ENCODE measurements around the gene ZNRF3. TPM values are rescaled to one million over a fixed set of nuclear protein-coding genes. Genes with fewer than 3 reads are reported as not detected.

The ZNRF3 gene
- total RNA-seq, 1 donor from 2014 or later = 6.4 TPM

DNA sequence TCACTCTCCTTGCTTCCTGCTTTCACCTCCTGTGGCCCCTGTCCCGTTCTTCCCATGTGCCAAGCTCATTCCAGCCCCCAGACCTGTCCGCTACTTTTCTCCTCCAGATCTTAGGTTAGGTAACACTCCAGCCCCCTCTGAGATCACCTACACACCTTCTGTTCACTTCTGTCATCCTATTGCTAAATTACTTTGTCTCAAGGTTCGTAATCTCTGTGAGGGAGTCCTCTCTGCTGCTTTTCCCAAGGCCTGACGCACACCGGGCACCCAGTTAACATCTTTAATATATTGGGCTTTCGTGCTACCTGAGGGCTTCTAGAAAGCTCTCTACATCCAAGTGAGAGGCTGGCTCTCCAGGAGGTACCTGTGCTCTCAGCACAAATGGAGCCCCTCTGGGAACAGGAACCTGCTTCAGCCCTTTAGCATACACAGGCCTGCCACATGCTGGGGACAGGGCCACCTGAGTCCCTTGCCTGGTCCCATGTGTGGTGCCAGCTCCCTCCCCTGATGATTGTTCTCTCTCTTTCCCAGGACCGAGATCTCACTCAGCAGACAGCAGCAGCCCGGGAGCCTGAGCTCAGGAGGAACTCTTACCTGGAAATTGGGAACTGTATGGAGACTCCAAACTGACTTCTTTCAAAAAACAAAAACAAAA lies 169.8 kb downstream of the ZNRF3 start:
- DNase-seq (ENCODE audit: extremely low read depth, low read depth, low spot score) = no peak

DNA sequence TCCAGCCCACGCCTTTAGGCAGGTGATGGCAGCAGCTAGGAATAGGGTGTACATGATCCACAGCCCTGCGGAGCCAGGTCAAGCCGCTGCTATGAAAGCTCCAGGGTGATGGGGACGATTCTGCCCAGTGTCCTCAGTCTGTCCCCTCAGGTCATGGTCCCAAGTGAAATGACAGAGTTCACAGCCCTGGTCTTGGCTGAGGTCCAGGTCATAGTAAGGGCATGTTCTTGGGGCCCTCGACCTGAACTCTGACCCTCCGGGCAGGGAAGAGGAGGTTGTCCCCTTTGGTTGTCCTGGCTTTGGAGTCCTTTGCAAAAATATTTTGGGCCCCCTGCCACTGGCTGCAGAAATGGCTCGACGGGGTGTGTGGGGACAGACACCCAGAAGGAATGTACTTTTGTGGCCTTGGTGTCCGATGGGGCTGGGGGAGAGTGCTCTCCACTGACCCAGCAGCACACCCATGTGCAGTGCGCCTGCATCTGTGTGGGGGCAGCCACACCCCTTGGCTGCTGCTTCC lies 170.9 kb downstream of the ZNRF3 start:
- no peak for DNase-seq (ENCODE audit: extremely low read depth, low read depth, low spot score)

DNA sequence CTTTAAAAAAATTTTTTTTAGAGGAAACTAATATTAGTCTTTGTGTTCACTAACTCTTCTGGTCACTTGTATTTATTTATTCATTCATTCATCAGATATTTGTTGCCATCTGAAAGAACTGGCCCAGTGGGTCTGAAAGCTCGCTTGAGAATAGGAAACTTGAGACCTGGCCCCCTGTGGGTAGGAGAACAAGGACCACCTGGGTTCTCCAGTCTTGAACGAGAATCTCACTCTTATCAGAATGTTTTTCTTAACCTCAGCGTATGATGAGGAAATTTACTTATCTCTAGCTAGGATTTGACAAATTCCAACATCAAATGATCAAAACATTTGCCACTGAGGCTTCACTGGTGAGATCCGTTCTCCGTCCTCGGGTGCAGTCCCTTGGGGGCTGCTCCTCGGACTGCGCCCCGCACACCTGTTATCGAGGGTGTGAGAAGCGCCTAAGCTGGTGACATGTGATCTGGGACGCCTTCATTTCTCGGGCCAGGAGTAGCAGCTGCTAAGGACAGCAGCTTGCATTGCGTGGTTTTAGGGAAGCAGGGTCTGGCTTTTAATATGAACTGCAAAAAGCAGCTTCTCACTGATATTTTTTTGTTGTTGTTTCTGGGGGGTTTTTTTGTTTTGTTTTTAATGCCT lies 171.9 kb downstream of the ZNRF3 start:
- no peak for DNase-seq (ENCODE audit: extremely low read depth, low read depth, low spot score)

DNA sequence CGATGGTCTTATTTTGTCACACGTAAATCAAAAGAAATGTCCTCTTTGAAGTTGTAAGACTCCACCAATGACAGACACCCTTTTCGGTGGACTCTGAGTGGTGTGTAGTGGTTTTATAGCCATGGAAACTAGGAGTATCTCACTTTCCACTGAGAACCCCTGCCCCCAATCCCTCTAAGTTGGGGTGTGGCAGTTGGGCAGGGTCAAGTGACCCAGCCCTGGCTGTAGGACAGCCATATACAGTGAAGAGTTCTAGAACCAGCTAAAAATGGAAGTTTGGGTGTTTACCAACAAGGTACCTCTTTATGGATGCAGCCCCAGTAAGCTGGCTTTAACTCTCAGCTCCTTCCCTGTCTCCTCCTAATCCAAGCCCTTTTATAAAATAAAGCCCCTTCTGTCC lies 173.1 kb downstream of the ZNRF3 start:
- DNase-seq (ENCODE audit: extremely low read depth, low read depth, low spot score) = no peak

DNA sequence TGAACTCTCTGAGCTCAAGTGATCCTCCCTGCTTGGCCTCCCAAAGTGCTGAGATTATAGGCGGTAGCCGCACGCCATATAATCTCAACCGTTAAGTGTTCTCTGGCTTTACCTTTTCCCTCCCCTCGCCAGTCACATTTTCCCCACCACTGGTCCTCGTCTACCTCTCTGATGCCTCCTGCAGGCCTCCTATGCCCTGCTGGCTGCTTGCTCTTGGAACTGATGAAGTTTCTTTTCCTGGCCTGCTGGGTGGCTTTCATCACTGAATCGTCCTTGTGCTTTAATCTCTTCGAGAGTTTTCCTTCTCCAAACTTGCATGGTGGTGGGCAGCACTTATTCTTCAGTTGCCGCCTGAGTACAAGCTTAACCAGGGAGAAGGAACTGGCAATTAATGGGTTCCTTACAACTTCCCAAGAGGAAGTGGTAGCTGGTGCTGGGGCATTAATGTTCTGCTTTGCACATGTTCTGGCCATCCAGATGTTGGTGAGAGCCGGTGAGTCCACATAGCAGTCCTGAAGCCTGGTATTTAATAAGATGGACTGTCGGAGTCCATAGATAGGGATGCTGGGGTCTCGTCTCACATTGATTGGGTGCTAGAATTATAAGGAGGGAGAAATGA lies 177.0 kb downstream of the ZNRF3 start:
- DNase-seq (ENCODE audit: extremely low read depth, low read depth, low spot score) = no peak

DNA sequence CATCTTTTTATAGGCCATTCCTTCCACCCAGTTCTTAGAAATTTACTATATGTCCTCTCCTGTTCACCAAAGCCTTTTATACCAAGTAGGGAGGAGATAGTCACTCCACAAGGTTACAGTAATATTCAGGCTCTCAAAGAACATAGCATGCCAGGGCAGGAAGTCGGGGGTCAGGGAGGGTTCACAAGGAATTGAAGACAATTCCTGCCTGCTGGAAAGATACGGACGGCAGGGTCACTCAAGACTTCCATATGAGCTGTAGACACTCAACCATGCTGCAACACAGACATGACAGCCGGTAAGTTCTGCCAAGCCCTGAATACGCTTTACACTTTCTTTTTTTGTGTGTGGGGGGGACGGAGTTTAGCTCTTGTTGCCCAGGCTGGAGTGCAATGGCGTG lies 177.6 kb downstream of the ZNRF3 start:
- no peak for DNase-seq (ENCODE audit: extremely low read depth, low read depth, low spot score)

DNA sequence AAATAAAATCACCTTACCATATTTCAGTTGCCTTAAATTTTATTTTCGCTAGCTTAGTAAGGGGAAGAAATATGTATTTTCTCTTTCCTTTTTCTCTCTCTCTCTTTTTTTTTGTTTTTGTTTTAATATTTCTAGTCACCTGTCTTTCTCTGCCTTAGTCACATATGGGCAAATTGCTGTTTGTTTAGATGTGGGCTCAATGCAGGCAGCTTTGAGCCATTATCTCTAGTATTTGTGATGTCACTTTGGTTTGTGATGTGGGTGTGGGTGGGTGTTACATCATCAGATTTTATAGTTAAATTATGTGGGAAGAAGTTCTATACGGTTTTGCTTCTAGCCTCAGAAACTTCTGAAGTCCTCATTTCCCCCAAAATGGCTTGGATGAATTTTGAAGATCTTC lies 178.4 kb downstream of the ZNRF3 start, which contains the start of gene C22orf31:
Gene C22orf31, minus strand, starts transcription at position 59 of the 400 bp plus-strand sequence. Its CDS starts 39 bp downstream, at position 20.
- DNase-seq (ENCODE audit: extremely low read depth, low read depth, low spot score) = no peak

DNA sequence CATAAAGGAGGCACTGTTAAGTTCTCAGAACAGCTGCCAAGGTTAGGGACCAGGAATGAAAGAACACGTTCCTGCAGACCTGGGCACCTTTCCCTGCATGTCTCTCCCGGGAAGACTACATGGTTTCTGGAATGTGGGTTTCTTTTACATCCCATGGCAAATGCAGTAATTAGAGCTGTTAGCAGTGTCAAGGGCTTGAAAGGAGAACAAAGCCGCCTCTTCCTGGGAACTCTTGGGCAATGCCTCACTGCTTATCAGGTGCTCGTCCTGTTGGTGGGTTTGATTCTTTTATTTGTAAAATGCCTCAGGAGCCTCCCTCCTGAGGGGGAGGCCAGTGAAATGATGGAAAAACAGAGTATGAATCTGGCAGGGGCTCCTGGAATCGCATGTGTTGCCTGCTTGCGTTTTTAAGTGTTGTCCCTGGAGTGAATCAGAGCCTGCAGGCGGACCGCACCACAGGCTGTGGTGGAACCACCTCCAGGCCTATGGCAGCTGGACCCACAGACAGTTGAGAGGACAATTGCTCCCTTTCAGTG lies 179.0 kb downstream of the ZNRF3 start:
- no peak for DNase-seq (ENCODE audit: extremely low read depth, low read depth, low spot score)

DNA sequence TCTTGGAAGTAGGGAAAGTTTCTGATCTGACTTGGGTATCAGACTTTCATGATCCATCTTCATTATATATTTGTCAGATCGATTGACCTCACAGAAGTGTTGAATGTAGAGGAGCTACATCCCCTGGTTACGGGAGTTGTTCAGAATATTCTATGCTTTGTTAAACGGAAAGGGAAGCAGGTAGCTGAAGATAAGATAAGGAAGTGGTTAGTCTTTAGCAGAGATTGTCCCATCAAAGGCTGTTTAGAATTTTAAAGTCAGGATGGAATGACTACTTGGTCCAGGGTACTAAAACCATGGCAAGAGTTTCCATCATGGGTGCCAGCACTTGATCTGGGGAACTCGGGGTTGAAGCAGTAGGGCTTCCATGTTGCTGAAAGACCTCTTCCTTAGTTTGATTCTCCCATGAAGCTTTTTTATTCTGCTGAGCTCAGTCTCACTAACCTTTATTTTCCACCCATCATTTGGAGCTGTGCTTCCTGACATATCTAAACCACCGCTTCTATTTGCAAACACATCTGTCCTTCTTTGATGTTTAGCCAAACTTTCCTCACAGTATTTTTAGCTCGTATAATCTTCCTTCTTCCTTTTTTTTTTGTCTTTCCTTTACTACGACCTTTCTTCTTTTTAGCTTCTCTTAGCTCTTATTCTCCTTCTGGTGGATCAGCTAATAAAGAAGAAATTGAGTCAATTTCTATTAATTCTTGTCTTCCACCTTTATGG lies 182.3 kb downstream of the ZNRF3 start:
- no peak for DNase-seq (ENCODE audit: extremely low read depth, low read depth, low spot score)

DNA sequence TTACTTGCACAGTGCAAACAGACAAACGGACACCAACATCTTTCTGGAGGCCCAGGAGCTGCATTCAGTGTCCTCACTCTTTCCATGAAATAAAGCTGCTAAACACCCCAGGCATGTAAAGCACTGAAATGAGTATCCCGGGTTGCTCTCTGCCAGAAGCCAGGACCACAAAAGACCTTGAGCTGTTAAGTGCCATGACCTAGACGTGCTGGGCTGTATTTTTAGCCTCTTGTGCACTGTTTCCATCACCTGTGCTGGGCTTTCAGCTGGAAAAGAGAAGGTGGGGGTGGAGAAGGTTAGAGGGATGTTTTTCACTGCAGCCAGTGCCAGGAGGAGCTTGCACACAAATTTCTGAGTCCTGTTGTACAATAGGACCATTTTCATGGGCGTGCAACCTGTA lies 186.1 kb downstream of the ZNRF3 start:
- no peak for DNase-seq (ENCODE audit: extremely low read depth, low read depth, low spot score)

DNA sequence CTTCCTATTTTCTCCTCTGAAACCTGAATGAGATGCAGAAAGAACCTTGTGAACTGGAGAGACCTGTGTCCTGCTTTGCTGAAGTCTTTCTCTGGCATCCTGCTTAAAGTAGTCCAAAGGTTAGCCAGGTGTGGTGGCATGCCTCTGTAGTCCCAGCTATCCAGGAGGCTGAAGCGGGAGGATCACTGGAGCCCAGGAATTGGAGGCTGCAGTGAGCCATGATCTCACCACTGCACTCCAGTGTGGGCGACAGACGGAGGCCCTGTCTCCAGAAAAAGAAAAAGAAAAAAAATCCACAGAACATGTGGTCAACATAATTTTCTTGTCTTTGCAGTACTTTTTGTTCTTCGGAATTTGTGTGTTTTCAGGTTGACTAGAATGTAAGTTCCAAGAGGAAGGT lies 187.1 kb downstream of the ZNRF3 start:
- no peak for DNase-seq (ENCODE audit: extremely low read depth, low read depth, low spot score)

DNA sequence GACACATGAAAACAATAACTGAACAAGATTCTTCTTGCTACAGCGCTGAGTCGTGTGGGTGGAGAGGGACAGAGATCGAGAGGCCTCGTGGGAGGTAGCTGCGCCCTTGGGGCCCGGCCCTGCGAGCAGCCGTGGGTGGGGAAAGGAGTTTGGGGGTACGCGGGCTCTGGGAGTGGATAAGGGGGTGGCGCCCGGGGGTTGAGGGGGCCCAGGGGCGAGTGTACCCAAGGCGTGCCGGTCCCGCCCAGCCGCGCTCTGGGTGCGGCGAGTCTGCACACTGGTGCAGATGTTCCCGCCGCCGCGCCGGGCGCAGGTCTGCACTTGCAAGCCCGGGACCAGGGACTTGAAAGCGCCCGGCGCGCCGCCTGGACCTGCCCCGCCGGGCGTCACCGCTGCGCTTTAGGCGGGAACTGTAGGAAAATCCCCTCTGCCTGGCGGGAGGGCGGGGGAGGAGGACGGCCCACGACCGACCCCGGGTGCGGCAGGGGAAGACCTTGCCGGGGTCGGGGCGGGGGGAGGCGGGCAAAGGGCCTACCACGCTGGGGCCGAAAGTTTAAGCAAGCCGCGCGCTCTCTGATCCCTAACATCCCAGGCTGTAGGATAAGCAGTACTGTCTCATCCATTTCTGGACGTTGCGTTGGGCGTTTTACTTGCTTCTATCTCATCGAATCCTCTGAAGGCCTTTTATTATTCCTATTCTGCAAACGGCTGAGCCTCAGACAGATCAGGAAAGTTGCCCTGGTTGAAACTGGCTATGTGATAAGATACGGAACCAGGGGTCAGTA lies 188.1 kb downstream of the ZNRF3 start:
- DNase-seq (ENCODE audit: extremely low read depth, low read depth, low spot score) = no peak

DNA sequence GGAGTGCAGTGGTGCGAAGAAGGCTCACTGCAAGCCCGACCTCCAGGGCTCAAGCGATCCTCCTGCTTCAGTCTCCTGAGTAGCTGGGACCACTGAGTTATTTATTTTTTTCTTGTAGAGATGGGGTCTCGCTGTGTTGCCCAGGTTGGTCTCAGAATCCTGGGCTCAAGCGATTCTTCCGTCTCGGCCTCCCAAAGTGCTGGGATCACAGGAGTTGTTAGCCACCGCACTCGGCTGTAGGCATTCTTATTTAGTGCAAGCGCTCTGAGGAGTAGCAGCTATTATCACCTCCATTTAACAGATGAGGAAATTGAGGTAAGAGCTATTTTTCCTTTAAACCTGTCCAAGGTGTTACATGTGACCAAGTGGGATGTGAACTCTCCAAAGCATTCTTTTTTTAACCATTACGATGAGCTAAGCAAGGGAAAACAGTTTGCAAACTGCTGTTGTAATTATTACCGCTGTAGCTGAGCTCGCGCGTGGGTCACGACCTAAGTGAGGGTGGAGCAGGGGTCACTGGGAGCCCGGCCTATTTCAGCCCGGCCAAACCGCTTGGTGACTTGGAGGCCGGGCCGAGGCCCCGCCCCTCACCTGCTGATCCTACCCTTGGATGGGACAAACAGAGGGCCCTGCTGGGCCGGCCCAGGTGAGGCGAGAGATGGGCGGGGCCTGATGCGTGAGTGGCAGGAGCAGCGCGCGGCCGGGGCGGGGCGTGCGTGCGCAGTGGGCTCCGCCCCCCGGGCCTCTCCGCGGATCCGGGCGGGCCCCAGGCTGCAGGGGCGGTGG lies 189.0 kb downstream of the ZNRF3 start:
- DNase-seq (ENCODE audit: extremely low read depth, low read depth, low spot score) = no peak

DNA sequence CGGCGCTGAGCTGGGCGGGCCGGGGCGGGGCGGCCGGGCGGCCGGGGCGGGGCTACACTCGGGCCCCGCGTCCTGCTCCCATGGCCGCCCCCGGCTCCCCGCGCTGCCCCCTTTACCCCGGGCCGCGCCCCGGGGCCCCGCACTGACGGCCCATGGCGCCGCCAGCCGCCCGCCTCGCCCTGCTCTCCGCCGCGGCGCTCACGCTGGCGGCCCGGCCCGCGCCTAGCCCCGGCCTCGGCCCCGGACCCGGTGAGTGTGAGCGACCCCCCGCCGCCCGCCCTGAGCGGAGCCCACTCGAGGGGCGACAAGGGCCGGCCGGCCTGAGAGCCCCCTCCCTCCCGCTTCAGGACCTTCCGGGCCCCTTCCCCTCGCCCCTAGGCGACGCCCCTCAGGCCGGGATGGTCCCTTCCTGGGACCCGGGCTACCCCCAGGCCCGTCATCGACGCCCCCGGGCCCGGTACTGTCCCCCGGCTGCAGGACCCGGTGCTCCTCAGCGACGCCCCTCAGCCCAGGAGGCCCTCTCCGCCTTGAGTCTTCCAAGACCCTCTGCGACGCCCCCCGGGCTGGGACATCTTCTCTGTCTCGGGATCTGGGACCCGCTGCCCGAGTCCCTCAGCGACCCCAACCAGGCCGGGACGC lies 189.7 kb downstream of the ZNRF3 start, which contains the start of gene KREMEN1:
Gene KREMEN1, plus strand, starts transcription at position 57 of the 639 bp plus-strand sequence. Its CDS starts 96 bp downstream, at position 153.
- DNase-seq (ENCODE audit: extremely low read depth, low read depth, low spot score) = no peak

DNA sequence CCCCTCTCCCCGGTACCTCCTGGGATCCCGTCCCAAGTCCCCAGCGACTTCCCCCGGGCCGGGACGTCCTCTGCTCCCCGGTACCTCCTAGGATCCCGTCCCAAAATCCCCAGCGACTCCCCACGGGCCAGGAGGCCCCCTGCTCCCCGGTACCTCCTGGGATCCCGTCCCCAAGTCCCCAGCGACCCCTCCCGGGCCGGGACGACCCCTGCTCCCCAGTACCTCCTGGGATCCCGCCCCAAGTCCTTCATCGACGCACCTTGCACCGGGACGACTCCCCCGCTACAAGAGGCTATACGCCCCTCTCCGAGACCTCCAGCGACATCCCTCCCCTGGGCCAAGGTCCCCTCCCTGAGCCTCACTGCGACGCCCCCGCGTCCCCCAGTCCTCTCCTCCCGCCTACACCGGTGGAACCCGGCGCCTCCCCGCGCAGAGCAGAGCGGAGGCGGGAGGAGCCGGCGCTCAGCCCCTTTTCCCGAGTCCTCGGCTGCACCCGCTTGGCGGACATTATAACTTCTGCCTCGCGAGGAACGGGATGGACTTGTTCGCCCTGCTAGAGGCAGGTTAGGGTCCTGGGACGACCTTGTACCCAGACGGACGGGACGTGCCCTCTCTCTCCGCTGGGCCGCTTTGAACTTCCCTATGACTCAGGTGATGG lies 190.4 kb downstream of the ZNRF3 start:
- DNase-seq (ENCODE audit: extremely low read depth, low read depth, low spot score) = no peak

DNA sequence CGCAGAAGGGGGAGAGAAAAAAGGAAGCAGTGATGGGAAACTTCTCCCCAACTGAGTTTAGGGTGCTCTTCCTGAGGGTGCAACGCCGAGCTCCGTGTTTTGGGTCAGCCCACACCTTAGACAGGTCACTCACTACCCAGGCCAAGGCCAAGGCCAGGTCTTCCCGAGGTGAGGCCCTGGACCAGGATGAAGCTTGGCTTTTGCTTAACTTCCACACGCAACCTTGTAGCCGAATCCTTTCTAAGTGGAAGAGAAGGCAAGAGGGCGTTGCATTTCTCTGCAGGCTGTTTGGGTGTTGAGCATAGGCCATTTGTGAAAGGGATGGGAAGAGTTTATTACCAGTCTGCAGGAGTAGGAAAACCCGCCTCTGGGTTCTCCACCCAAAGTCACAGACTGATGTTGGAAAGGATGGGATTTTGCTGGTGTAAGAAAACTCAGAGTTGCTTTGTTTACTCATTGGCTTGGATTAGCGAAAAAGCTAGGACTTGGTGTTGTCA lies 191.0 kb downstream of the ZNRF3 start:
- no peak for DNase-seq (ENCODE audit: extremely low read depth, low read depth, low spot score)

DNA sequence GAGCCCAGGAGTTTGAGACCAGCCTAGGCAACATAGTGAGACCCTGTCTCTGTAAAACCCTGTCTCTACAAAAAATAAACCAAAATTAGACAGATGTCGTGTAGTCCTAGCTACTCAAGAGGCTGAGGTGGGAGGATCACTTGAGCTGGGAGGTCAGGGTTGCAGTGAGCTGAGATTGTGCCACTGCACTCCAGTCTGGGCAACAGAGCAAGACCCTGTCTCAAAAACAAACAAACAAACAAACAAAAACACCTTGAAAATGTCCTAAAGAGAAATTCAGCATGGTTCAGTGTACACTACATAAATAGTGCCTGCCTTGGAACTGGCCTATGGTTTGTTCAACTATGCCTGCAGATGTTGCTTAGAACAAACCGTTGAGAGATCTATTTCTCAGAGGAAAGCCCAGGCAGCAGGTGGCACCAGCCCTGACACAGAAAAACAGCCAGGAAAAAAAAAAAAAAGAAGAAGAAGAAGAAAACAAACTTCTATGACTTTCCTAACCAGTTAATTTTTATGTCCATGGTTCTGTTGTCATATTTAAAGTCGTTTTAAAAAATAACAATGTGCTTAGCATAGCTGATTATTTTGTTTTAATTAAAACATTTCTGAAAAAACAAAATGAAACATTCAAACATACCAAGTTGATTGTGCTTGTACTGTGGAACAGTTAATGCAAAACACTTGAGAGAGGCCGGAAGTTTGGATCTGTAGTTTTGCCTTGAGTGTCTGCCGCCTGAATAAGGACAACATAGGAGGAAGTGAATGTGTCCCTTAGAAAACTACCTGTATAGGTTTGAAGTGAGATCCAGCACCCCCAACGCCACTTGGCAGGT lies 194.9 kb downstream of the ZNRF3 start:
- no peak for DNase-seq (ENCODE audit: extremely low read depth, low read depth, low spot score)
